HG02981 (cell line): Measurements from ENCODE around the gene AGTPBP1.
"Not testable (repeated sequence)": the region's sequence is repeated elsewhere in the genome, so short reads cannot be mapped to it uniquely, and the experiment has no call there.

ENCODE experiments used
- ATAC-seq: cut with Tn5 transposase; IDR thresholded peaks from one replicate; pipeline ENCODE4 v1.9.1; 2021; ENCODE audit warnings: mild to moderate bottlenecking, moderate library complexity; ENCODE audit not compliant: unreplicated experiment

AGTPBP1 gene

DNA sequence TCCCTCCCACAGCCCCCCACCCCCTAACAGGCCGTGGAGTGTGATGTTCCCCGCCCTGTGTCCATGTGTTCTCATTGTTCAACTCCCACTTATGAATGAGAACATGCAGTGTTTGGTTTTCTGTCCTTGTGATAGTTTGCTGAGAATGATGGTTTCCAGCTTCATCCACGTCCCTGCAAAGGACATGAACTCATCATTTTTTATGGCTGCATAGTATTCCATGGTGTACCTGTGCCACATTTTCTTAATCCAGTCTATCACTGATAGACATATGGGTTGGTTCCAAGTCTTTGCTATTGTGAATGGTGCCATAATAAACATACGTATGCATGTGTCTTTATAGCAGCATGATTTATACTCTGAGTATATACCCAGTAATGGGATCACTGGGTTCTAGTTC lies 23.9 kb downstream of the AGTPBP1 start:
- not testable (repeated sequence) for ATAC-seq

DNA sequence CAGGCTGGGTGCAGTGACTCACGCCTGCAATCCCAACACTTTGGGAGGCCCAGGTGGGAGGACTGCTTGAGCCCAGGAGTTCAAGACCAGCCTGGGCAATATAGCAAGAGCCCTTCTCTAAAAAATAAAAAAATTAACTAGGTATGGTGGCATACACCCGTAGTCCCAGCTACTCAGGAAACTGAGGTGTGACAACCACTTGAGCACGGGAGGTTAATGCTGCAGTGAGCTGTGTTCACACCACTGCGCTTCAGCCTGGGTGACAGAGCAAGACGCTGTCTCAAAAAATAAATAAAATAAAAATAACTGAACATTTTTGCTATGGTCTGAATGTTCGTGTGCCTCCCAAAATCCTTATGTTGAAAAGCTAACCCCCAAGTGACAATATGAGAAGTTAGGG lies 24.5 kb downstream of the AGTPBP1 start:
- no peak for ATAC-seq

DNA sequence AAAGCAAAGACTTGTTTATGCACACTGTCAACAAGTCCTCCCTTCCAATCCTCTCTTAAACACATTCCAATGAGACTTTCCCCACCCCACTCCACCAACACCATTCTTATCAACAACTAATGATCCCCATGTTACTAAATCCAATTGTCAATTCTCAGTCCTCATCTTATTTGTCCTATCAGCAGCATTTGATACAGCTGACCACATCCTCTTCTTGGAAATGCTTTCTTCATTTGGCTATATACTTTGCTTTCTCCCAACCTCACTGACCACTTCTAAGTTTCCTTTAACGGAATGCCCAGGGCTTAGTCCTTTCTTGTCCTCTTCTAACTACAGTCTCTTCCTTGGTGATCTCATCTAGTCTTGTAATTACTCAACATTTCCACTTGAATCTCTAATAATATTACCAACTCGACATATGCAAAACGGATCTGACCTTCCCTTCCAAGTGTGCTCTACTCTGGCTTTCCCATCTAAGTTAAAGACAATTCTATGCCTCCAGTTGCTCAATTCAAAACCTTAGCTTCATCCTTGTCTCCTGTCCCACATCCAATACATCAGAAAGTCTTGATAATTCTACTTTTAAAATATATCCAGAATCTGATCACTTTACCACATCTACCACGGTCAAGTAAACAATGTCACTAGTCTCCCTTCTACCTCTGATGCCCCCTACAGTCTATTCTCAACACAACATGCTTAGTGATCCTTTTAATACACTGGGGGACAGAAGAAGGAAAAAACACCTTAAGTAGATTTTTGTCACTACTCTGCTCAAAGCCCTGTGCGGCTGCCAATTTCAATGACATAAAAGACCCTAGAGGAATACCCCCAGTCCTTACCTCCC lies 25.5 kb downstream of the AGTPBP1 start:
- peak; percentile 64 for ATAC-seq

DNA sequence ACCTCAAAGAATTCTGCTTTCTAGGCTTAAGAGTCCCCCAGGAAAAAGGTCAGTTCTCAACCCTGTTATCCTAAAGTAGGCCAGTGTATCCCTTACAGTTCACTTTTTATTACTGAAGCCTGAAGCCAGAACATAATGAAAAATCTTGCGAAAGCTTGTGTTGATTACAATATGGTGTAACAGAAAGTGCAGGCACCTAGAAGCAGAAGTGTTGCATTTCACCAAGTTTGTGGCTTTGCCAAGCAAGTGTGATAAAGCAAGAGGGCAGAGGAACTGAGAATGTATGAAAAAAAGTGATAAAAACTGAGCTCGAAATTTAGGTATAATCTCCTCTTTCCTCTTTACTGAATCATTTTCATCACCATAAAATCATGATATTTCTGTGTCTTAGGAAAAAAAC lies 26.2 kb downstream of the AGTPBP1 start:
- peak; percentile 68 for ATAC-seq

DNA sequence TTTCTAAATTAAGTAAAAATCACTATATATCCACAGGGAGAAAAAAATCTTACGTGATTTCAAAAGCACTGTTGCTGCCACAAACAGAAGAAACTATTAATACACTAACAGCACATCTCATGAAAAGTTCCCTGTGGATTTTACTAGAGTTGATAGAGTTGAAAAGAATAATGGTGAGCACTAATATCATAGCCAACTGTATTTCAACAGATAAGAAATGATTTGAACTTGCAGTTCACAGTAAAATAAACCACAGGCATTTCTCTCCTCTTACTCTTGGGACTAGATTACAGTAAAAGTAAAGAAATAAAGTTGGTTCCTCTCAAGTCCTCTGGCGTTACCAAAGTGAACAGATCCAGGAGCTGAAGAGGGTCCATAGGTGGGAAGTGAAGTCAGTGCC lies 27.9 kb downstream of the AGTPBP1 start:
- ATAC-seq: no peak

DNA sequence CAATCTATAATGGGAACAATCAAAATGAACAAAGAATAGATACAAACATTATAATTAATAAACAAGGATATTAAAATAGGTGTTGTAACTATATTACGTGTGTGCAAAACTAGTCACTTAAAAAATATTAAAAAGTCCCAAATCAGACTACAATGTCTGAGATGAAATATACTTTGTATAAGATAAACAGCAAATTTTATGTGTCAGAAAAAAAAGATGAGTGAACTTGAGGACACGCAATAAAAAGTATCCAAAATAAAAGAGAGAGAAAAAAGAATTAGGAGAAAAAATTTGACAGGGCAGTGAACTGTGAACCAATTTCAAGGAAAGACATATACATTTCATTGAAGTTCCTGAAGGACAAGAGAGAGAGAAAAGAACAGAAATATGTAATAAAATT lies 37.0 kb downstream of the AGTPBP1 start:
- ATAC-seq: no peak

DNA sequence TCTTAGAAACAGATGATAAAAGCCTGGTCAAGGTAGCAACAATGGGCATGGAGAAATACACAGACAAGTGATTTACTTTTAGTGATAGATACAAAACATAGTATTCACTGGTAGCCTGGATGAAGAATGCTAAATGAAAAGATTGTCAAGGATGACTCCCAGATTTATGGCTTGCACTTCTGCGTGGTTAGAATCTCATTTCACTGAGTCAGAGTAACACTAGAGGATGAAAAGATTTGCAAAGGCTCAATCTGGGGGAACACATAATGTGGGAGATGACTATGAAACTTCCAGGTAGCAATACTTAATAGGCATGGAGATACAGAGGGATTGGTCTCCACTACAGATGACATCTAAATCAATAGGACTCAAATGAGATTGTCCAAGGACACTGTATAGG lies 38.4 kb downstream of the AGTPBP1 start:
- no peak for ATAC-seq

DNA sequence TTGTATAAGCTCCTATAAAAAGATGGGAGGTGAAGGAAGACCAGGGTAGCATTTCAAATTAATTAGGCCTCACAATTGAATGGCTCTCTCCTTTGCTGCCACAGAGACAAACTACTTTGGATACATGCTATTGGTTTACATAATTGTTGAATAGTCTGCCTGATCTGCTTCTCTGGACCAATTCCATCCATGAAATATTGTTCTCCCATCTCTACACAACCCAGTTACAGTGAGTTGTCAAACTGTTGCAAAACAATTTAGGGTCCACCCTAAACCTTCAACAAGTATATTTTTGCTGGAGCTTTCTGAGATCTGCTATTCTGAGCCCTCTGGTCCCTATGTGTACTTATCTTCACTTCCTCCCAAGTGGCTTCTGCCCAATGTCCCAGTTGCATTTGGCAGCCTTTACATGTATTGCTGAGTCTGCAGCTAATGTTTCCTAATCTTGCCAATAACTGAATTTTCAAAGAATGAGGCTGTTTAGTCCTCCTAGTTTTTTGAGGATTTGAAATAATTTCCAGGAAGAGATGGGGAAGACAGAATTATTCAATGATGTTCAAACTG lies 38.9 kb downstream of the AGTPBP1 start:
- ATAC-seq: no peak

DNA sequence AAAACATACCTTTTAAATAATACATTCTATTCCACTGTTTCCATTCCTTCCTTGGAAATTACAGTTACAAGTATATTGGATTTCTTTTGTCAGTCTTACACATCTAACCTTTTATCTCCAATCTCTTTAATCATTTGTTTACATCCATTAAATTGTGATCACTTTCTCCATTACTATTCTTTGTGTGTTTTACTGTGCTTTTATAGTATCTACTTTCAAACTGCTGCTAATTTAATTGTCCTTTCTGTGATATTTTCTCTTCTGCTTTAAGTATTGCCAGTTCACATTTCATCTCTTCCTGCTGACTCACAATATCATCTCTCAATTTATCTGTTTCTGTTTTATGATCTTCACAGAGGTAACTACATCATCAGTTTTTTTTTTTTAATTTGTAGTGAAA lies 39.6 kb downstream of the AGTPBP1 start:
- ATAC-seq: no peak

DNA sequence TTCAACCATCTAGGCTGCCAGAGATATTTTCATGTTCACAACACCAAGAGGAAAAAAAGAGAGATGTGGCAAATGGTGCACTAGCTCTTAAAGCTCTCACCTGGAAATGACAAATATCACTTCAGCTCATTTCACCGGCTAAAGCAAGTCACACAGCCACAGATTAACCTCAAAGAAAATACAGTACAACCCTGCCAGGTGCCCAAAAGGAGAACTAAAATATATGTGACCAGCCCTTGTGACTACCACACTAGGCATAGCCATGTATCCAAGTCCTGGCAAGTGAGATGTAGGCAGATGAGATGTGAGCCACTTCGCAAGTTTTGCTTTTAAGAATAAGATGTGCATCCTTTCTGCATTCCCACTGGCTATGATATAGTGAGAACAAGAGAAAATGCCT lies 41.4 kb downstream of the AGTPBP1 start:
- ATAC-seq: no peak

DNA sequence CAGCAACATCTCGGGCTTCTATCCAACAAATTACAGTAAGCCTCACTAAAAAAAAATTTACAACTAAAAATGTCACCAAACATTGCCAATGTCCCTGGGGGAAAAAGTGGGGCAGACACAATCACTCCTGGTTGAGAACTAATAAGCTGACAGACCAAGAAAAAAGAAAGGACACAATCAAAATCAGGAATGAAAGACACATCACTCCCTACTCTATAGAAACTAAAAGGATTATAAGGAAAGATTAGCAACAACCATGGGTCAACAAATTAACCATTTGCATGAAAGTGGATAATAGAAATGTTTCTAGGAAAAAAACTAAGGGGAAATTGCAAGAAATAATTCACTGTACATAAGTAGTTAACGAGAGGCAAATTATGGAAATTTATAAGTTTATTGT lies 53.4 kb downstream of the AGTPBP1 start:
- no peak for ATAC-seq

DNA sequence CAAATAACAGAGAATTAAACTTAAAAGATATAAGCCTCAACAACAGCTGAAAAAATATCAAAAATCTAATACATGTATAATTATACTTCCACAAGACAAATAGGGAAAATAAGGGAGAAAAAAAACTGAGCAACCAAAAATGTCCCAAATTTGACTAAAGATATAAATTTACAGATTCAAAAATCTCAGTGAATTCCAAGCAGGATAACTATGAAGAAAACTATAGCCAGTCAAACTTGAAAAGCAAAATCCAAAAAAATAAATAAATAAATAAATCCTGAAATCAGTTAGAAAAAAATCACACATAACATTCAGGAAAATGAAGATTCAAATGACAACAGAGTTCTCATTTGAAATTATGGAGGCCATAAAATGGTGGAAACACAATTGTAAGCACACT lies 56.7 kb downstream of the AGTPBP1 start:
- no peak for ATAC-seq

DNA sequence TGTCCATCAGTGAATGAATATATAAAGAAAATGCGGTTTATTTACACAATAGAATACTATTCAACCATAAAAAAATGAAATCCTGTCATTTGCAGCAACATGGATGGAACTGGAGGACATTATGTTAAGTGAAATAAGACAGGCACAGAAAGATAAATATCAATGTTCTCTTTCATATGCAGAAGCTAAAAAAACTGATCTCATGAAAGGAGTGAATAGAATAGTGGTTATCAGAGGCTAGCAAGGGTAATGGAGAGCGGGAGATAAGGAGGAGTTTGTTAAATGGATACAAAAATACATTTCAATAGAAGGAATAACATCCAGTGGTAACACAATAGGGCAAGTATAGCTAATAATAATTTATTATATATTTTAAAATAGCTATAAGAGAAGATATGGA lies 65.0 kb downstream of the AGTPBP1 start:
- no peak for ATAC-seq

DNA sequence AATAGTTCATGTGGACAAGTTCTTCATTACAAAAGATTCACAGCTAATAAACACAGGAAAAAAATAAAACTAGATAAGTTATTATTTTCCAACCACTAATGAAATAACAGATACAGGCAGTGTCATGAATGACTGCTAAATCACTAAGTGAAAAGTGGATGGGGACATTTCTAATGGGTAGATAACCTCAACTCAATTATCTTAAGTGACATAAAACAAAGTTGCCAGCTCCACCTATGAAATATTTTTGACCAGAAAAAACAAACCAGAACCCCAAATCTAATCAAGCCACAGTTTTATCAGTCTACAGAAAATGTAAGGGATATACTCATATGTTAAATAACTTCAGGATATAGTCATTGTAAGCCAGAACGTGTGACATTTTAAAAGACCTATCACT lies 74.4 kb downstream of the AGTPBP1 start:
- no peak for ATAC-seq

DNA sequence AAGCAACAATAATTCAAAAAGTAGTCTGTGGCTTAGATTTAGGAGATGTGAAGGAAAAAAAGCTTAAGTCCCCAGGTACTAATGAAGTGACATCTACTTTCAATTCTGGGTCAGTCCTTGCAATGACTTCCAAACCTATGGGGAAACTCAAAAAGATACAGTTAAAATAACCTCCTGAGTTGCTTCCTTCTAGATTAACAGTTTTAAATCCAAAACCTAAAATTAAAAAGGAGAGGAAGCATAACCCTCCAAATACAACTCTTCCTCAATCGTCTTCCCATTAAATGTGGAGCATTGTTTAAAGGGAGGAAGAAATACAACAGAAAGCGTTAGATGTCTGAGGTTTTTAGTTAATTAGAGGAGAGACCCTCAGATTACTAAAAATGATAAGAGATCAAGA lies 75.7 kb downstream of the AGTPBP1 start:
- ATAC-seq: no peak

DNA sequence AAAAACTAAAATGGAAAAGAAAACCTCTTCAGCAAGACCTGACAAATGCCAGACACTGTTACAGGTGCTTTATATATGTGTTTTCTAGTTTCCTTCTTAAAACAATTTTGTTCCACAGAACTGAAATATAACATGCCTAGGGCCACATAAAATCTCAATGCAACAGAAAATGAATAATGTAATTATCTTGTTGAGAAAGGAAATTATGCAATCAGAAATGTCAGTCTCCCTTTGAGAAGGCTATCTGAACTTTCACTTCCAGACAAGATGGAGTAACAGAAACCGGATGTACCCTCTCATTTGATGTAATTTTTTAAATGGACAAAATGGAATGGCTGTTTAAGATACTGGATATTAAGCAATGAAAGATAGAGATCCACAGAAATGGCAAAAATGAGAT lies 79.2 kb downstream of the AGTPBP1 start:
- no peak for ATAC-seq

DNA sequence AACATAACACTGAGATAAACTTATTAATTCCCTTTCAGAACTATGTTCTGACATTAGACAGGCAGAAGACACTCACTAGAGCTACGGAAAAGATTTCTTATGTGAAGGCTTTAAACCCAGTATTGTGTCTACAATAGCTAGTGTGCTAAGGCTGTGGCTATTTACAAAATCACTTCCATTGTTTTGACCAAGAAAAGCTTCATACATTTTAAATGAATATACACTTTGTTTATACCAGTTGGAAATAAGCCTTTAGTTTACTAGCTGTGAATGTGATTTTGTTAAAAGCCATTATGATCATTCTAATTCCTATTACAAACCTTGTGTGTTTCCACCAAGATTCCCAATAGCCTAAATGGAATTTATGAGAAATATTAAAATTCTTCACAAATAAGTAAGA lies 83.0 kb downstream of the AGTPBP1 start:
- no peak for ATAC-seq

DNA sequence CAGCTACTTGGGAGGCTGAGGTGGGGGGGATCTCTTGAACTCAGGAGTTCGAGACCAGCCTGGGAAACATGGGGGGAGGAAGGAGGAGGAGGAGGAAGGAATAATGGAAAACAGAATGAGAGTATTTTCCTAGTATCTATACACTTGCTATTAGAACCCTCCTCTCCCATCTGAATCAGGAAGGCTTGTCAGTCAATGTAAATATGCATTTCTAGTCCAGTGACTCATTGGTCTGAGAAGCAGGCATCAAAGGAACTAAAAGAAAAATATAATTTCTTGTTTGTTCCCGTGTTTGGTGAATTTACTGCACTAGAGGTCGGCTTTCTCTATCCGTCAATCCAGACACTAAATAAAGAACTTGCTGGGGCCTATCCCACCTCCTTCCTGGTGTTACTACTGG lies 88.6 kb downstream of the AGTPBP1 start:
- ATAC-seq: no peak

DNA sequence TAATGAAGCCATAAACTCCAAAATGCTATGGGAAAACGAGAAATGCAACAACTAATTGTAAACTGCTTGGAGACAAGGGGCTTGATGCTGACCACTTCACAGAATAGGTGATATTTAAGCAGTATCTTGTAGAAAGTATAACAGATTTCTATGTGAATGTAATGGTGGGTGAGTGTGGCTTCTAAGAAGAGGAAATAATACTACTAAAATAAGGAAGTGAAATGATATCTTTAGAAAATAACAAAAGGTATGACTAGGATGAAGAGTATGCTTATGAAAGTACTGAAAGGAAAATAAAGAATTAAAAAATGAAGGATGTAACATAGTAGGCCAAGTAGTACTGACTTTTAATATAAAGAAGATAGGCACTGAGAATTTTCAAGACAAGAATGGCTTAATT lies 94.2 kb downstream of the AGTPBP1 start:
- ATAC-seq: peak; percentile 76

DNA sequence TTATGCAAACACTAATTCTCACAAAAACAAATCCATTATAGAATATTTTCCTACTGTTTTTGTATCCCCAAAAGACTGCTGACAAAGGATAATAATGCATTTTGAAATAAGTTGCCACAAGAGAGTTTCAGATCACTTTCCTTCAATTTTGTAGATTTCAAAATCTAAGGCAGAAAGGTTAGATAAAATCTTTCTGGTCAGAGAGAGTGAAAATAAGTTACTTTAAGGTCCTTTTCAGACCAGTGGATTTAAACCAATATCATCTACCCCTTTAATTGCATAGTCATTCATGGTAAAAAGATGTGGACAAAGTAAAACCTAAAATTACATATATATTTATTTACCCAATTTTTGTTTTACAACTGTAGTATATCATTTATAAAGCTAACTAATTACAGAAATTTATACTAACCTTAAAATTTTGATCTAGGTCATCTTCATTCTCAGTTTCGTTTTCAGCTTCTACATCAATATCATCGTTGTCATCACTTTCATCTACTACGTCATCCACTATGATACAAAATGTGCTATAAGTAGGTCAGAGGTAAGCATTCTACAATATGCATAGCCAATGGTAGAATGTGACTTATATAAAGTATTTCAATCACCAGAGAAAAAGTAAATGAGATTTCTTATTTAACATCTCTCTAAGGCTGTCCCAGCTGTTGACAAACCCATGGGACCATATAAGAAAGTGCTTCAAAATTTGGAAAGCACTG lies 95.7 kb downstream of the AGTPBP1 start:
- no peak for ATAC-seq

DNA sequence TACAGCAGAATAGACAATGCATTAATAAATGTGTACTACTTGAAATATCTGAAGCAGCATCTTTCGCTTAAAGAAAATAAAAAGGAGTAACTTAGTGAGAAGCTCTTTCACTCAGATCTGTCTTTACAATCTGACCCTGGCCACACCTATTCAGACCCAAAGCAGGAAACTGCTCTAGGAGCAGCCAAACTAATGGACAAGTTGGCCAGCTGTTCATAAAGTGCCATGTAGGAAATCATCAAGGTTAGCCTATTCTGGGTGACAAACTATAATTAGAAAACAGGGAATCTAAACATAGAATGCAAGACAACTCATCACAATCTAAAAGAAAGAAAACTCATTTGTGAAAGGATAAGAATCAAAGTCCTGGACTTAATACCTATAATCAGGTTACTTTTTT lies 101.3 kb downstream of the AGTPBP1 start:
- no peak for ATAC-seq

DNA sequence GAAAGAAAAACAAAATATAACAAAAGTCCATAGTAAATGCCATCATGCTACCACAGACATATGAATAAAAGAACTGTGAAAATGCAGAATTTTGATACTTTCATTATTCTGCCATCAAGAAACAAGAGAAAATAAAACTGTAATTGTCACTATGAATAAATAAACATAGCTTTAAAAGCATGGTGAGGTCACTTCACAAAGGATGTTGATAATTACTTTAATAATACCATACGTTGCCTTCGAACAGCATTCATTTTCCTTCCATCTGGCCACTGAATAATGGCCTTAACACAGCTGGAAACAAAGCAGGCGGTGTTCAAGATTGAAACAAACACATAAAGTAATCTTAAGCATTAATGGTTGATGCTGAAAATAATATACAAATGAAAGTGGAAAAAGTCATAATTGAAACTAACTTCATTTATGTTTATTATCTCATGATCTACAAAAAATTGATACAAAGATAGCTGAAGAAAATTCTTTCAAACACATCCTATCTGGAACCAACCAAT lies 102.0 kb downstream of the AGTPBP1 start:
- ATAC-seq: no peak
